MM.1S (cell line): ENCODE data around the gene IPMK.
"Not testable (repeated sequence)": the region's sequence is repeated elsewhere in the genome, so short reads cannot be mapped to it uniquely, and the experiment has no call there.

ENCODE experiments used
- EZH2phosphoT487 ChIP-seq: fragments of 300-600 bp; sonication (generic); IDR thresholded peaks from 2 replicates; pipeline ENCODE4 v1.6.1; 2018; ENCODE audit warnings: antibody characterized with exemption, low read length
- TF ChIP-seq, protein P1 (sequence below): fragments of 300-600 bp; sonication (generic); IDR thresholded peaks from 2 replicates; pipeline ENCODE4 v1.5.1; 2016; ENCODE audit warnings: antibody characterized with exemption, low read length, mixed read lengths

DNA sequence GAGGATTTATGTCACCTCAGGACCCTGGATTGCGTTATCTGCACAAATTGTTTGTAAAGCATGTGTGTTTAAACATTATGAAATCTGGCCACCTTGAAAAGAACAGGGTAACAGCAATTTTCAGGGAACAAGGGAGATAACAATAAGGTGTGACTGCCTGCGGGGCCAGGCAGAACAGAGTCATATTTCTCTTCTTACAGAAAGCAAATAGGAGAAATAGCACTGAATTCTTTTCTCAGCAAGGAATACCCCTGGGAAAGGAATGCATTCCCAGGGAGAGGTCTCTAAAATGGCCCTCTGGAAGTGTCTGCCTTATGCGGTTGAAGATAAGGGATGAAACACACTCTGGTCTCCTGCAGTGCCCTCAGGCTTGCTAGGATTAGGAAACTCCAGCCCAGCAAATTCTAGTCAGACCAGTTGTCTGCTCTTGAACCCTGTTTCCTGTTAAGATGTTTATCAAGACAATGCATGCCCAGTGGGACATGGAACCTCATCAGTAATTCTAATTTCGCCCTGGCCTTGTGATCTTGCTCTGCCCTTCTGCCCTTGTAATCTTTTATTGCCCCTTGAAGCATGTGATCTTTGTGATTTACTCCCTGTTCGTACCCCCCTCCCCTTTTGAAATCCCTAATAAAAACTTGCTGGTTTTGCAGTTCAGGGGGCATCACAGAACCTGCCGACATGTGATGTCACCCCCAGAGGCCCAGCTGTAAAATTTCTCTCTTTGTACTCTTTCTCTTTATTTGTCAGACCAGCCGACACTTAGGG, 11.5 kb downstream of the IPMK start:
- TF ChIP-seq, protein P1, sequence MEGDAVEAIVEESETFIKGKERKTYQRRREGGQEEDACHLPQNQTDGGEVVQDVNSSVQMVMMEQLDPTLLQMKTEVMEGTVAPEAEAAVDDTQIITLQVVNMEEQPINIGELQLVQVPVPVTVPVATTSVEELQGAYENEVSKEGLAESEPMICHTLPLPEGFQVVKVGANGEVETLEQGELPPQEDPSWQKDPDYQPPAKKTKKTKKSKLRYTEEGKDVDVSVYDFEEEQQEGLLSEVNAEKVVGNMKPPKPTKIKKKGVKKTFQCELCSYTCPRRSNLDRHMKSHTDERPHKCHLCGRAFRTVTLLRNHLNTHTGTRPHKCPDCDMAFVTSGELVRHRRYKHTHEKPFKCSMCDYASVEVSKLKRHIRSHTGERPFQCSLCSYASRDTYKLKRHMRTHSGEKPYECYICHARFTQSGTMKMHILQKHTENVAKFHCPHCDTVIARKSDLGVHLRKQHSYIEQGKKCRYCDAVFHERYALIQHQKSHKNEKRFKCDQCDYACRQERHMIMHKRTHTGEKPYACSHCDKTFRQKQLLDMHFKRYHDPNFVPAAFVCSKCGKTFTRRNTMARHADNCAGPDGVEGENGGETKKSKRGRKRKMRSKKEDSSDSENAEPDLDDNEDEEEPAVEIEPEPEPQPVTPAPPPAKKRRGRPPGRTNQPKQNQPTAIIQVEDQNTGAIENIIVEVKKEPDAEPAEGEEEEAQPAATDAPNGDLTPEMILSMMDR, result not testable (repeated sequence)
- not testable (repeated sequence) for TF ChIP-seq EZH2phosphoT487
